Thoracic aorta (tissue), 2 donors: ENCODE measurements around the gene RAD21L1. TPM values are rescaled to one million over a fixed set of nuclear protein-coding genes. Genes with fewer than 3 reads are reported as not detected.

Experiments
- ATAC-seq: fragments of 150-250 bp; one replicate; pipeline ENCODE4 v1.8.0; 2017; ENCODE audit warnings: low read depth; ENCODE audit not compliant: insufficient number of reproducible peaks, low FRiP score
- DNase-seq: peaks from one replicate; pipeline ENCODE4 v3.0.0-alpha.2; 2020; ENCODE audit warnings: low spot score
- H3K27ac ChIP-seq, 2 donors: fragments of 200-600 bp; sonication (generic); 1 replicate in 1 of 2; 2 replicates in 1 of 2; pipeline ENCODE4 v1.5.1; 2016; ENCODE audit warnings: mild to moderate bottlenecking in 2 of 2, moderate library complexity in 2 of 2
- H3K27me3 ChIP-seq: fragments of 200-600 bp; sonication (generic); replicated peaks from 2 replicates; pipeline ENCODE4 v1.6.0; 2016; ENCODE audit warnings: mild to moderate bottlenecking; ENCODE audit not compliant: insufficient read depth
- H3K36me3 ChIP-seq: fragments of 200-600 bp; sonication (generic); one replicate; pipeline ENCODE4 v1.5.1; 2016
- H3K4me1 ChIP-seq, 2 donors: fragments of 200-600 bp; sonication (generic); 1 replicate in 1 of 2; 2 replicates in 1 of 2; pipeline versions ENCODE4 v1.5.1 to v1.6.0; 2016; ENCODE audit warnings: low read depth in 2 of 2, mild to moderate bottlenecking in 1 of 2; ENCODE audit not compliant: control insufficient read depth in 1 of 2
- H3K4me3 ChIP-seq: fragments of 200-600 bp; sonication (generic); 2 replicates; pipeline ENCODE4 v1.5.1; 2016; ENCODE audit warnings: mild to moderate bottlenecking
- H3K9me3 ChIP-seq: fragments of 200-600 bp; sonication (generic); 2 replicates; pipeline ENCODE4 v1.5.1; 2016
- CTCF ChIP-seq: fragments of 200-600 bp; sonication (generic); IDR thresholded peaks from one replicate; pipeline ENCODE4 v1.5.1; 2019; ENCODE audit warnings: antibody characterized with exemption
- total RNA-seq, 2 donors: library from RNA; depleted of rRNA; stranded (reverse); fragments of >200 nt; gene quantifications; one replicate each; pipeline versions ENCODE4 v1.1.0 to v1.2.3, GENCODE V29; 2016

Gene RAD21L1
- total RNA-seq, 2 donors from 2014 or later, result not detected

- DNase-seq (no peak), ATAC-seq (no peak)
- no peak for TF ChIP-seq CTCF
- Histone ChIP-seq H3K4me3 (no peak overlapping the region), H3K27me3 (no peaks in the 10 kb centered on the region), H3K4me1 (no peaks in the 10 kb centered on the region), H3K36me3 (peaks cover 7% of the 10 kb centered on the region), H3K27ac (no peak overlapping the region), H3K9me3 (no peaks in the 10 kb centered on the region)
Measured at GRCh38 chr20:1296117-1296610, 70.3 kb downstream of the RAD21L1 start.

GRCh38 chr20:1296922-1297321, 71.1 kb downstream of the RAD21L1 start:
- no peaks in the 10 kb centered on the region for H3K9me3 ChIP-seq
- no peak for ATAC-seq
- no peak for DNase-seq
- TF ChIP-seq CTCF, result no peak
- H3K36me3 ChIP-seq, result peaks cover 7% of the 10 kb centered on the region
- no peaks in the 10 kb centered on the region for H3K27me3 ChIP-seq
- H3K27ac ChIP-seq, result no peak overlapping the region
- H3K4me3 ChIP-seq, result no peak overlapping the region
- no peaks in the 10 kb centered on the region for H3K4me1 ChIP-seq

- Histone ChIP-seq H3K36me3 (peaks cover 7% of the 10 kb centered on the region), H3K9me3 (no peaks in the 10 kb centered on the region), H3K27me3 (no peaks in the 10 kb centered on the region), H3K4me3 (no peak overlapping the region), H3K4me1 (no peaks in the 10 kb centered on the region), H3K27ac (no peak overlapping the region)
- TF ChIP-seq CTCF, result no peak
- no peak for DNase-seq
- ATAC-seq, result no peak
Measured at GRCh38 chr20:1297486-1297885, 71.6 kb downstream of the RAD21L1 start.

- Histone ChIP-seq H3K4me3 (no peak overlapping the region), H3K9me3 (no peaks in the 10 kb centered on the region), H3K27ac (no peak overlapping the region), H3K4me1 (no peaks in the 10 kb centered on the region), H3K27me3 (no peaks in the 10 kb centered on the region), H3K36me3 (peaks cover 7% of the 10 kb centered on the region)
- TF ChIP-seq CTCF, result no peak
- no peak for ATAC-seq
- DNase-seq, result no peak
Measured at GRCh38 chr20:1298166-1298565, 72.3 kb downstream of the RAD21L1 start.

GRCh38 chr20:1298888-1299511, 73.2 kb downstream of the RAD21L1 start:
- H3K4me3 ChIP-seq, result no peak overlapping the region
- H3K36me3 ChIP-seq, result peaks cover 7% of the 10 kb centered on the region
- ATAC-seq, result no peak
- H3K9me3 ChIP-seq, result no peaks in the 10 kb centered on the region
- H3K27ac ChIP-seq, result no peak overlapping the region
- no peak for TF ChIP-seq CTCF
- no peak for DNase-seq
- H3K4me1 ChIP-seq, result no peaks in the 10 kb centered on the region
- H3K27me3 ChIP-seq, result no peaks in the 10 kb centered on the region
